BJ (cell line): Measurements from ENCODE around the gene MATN1. TPM values are rescaled to one million over a fixed set of nuclear protein-coding genes. Genes with fewer than 3 reads are reported as not detected.

Experiments used
- CTCF ChIA-PET: fragments of 350-600 bp; formaldehyde crosslinking; extraction: SDS; loops from one replicate; lab custom pipeline; 2021; ENCODE audit warnings: antibody characterized with exemption, inconsistent platforms; lab: Yijun Ruan, JAX
- POLR2A ChIA-PET: fragments of 300-600 bp; sonication (Branson Sonifier 250); formaldehyde crosslinking; extraction: SDS; loops from one replicate; lab custom pipeline; 2021; ENCODE audit warnings: antibody characterized with exemption; lab: Charles Lee
- DNase-seq: peaks from one replicate; pipeline ENCODE4 v3.0.0-alpha.2; 2011; ENCODE audit warnings: low read depth
- H3K27me3 ChIP-seq: 2 replicates; pipeline ENCODE4 v1.6.0; 2011; ENCODE audit warnings: low read length; ENCODE audit not compliant: control insufficient read depth, insufficient read depth
- H3K36me3 ChIP-seq: 2 replicates; pipeline ENCODE4 v1.5.1; 2011; ENCODE audit warnings: low read length; ENCODE audit not compliant: control insufficient read depth, insufficient read depth
- H3K4me3 ChIP-seq: 2 replicates; pipeline ENCODE4 v1.5.1; 2011; ENCODE audit warnings: low read depth, mild to moderate bottlenecking, control low read depth, low read length
- CTCF ChIP-seq: IDR thresholded peaks from 2 replicates; pipeline ENCODE4 v1.5.1; 2011; ENCODE audit warnings: low read depth, mild to moderate bottlenecking, control low read depth, inconsistent platforms, low read length, moderate library complexity; ENCODE audit not compliant: insufficient read depth
- polyA plus RNA-seq: library from polyadenylated mRNA; depleted of rRNA; stranded (reverse); fragments of >200 nt; gene quantifications from 2 replicates; pipeline ENCODE4 v1.2.3, GENCODE V29; 2011

The MATN1 gene
- polyA plus RNA-seq, 1 experiment, result 0.13 TPM

GRCh38 chr1:30721341-30721793 is 2.0 kb downstream of the MATN1 start:
- POLR2A ChIA-PET, result no interaction called here
- CTCF ChIA-PET, result interaction anchor here (1.0 to 5.0 kb wide), 4 partner anchors 9 to 191 kb away, joined by 4 to 354 read pairs (median 48); no protein-coding TSS in a partner anchor
- TF ChIP-seq CTCF, result no peak
- peaks cover 3% of the 10 kb centered on the region; the same call in 1 of the 2 replicates for H3K36me3 ChIP-seq
- H3K4me3 ChIP-seq, result no peak overlapping the region
- no peak for DNase-seq
- H3K27me3 ChIP-seq, result no peaks in the 10 kb centered on the region

- ChIA-PET CTCF (interaction anchor here (0.6 to 5.0 kb wide), 17 partner anchors 9 to 237 kb away, joined by 3 to 354 read pairs (median 5); partner anchors contain the start of gene LAPTM5), POLR2A (no interaction called here)
- H3K27me3 ChIP-seq, result no peaks in the 10 kb centered on the region
- H3K4me3 ChIP-seq, result no peak overlapping the region
- DNase-seq, result no peak
- H3K36me3 ChIP-seq, result peaks cover 3% of the 10 kb centered on the region; the same call in 1 of the 2 replicates
- TF ChIP-seq CTCF, result no peak
These were observed 2.8 kb downstream of the MATN1 start for GRCh38 chr1:30720271-30721223.

GRCh38 chr1:30719406-30720270 is 3.7 kb downstream of the MATN1 start:
- no peak for TF ChIP-seq CTCF
- no peak for DNase-seq
- CTCF ChIA-PET, result interaction anchor here (0.6 to 5.0 kb wide), 32 partner anchors 9 to 1904 kb away, joined by 3 to 354 read pairs (median 4); partner anchors contain the start of gene LAPTM5
- H3K36me3 ChIP-seq, result peaks cover 3% of the 10 kb centered on the region; the same call in 1 of the 2 replicates
- POLR2A ChIA-PET, result interaction anchor here (1.9 kb wide), 1 partner anchor 60 kb away, joined by 9 read pairs; no protein-coding TSS in a partner anchor
- H3K27me3 ChIP-seq, result no peaks in the 10 kb centered on the region; the same call in 1 of the 2 replicates
- peak overlapping the region; percentile 46 for H3K4me3 ChIP-seq

GRCh38 chr1:30718636-30719405 is 4.6 kb downstream of the MATN1 start:
- H3K36me3 ChIP-seq, result peaks cover 3% of the 10 kb centered on the region; the same call in 1 of the 2 replicates
- peak; percentile 88 for TF ChIP-seq CTCF
- POLR2A ChIA-PET, result interaction anchor here (0.6 to 1.9 kb wide), 4 partner anchors 11 to 195 kb away, joined by 3 to 11 read pairs (median 8); no protein-coding TSS in a partner anchor

More at GRCh38 chr1:30718636-30719405, 4.6 kb downstream of the MATN1 start:
- CTCF ChIA-PET, result interaction anchor here (0.6 to 5.0 kb wide), 33 partner anchors 10 to 1903 kb away, joined by 3 to 354 read pairs (median 5); partner anchors contain the start of gene LAPTM5
- DNase-seq, result peak; percentile 73
- Histone ChIP-seq H3K4me3 (peak overlapping the region; percentile 46), H3K27me3 (no peaks in the 10 kb centered on the region; the same call in 1 of the 2 replicates)
